Epithelial cell of prostate (primary cell): ENCODE data around the gene KRT72.
"Not testable (repeated sequence)": the region's sequence is repeated elsewhere in the genome, so short reads cannot be mapped to it uniquely, and the experiment has no call there.

Experiments used
- DNase-seq: peaks from one replicate; pipeline ENCODE4 v3.0.0-alpha.2; 2011; ENCODE audit warnings: low read depth, low spot score
- H3K27ac ChIP-seq: fragments of 450-650 bp; 2 replicates; pipeline ENCODE4 v1.5.1; 2017; ENCODE audit warnings: mild to moderate bottlenecking

Gene KRT72

GRCh38 chr12:52608826-52609630 lies 7.8 kb upstream of the KRT72 start:
- no peak for DNase-seq

GRCh38 chr12:52608161-52608560 lies 6.9 kb upstream of the KRT72 start:
- no peak for DNase-seq
- H3K27ac ChIP-seq = no peak overlapping the region

More at GRCh38 chr12:52608826-52609630, 7.8 kb upstream of the KRT72 start:
- H3K27ac ChIP-seq = no peak overlapping the region

- DNase-seq = no peak
Measured at GRCh38 chr12:52607314-52607713, 6.1 kb upstream of the KRT72 start.

GRCh38 chr12:52606581-52607218 lies 5.4 kb upstream of the KRT72 start:
- DNase-seq = no peak
- no peak overlapping the region for H3K27ac ChIP-seq

More at GRCh38 chr12:52607314-52607713, 6.1 kb upstream of the KRT72 start:
- H3K27ac ChIP-seq = no peak overlapping the region

- no peak overlapping the region for H3K27ac ChIP-seq
- DNase-seq = no peak
Measured at GRCh38 chr12:52606096-52606495, 4.8 kb upstream of the KRT72 start.

GRCh38 chr12:52605542-52605941 lies 4.3 kb upstream of the KRT72 start:
- DNase-seq = no peak
- H3K27ac ChIP-seq = no peak overlapping the region

GRCh38 chr12:52604859-52605258 lies 3.6 kb upstream of the KRT72 start:
- H3K27ac ChIP-seq = no peak overlapping the region
- no peak for DNase-seq

- H3K27ac ChIP-seq = no peak overlapping the region
- DNase-seq = no peak
Measured at GRCh38 chr12:52603314-52603713, 2.1 kb upstream of the KRT72 start.

- H3K27ac ChIP-seq = no peak overlapping the region
- DNase-seq = no peak
Measured at GRCh38 chr12:52602552-52602951, 1.3 kb upstream of the KRT72 start.

- H3K27ac ChIP-seq = no peak overlapping the region
- no peak for DNase-seq
Measured at GRCh38 chr12:52601671-52602070, 408 bp upstream of the KRT72 start.

GRCh38 chr12:52600475-52600874 lies 788 bp downstream of the KRT72 start:
- H3K27ac ChIP-seq = no peak overlapping the region
- no peak for DNase-seq

- no peak overlapping the region for H3K27ac ChIP-seq
- DNase-seq = no peak
Measured at GRCh38 chr12:52600071-52600470, 1.2 kb downstream of the KRT72 start.

GRCh38 chr12:52598966-52599365 lies 2.3 kb downstream of the KRT72 start:
- H3K27ac ChIP-seq = no peak overlapping the region
- no peak for DNase-seq

GRCh38 chr12:52594237-52594636 lies 7.0 kb downstream of the KRT72 start:
- not testable (repeated sequence) for H3K27ac ChIP-seq, DNase-seq

GRCh38 chr12:52591521-52591920 lies 9.7 kb downstream of the KRT72 start:
- no peak overlapping the region for H3K27ac ChIP-seq
- no peak for DNase-seq

- no peak overlapping the region for H3K27ac ChIP-seq
- DNase-seq = no peak
Measured at GRCh38 chr12:52590021-52590420, 11.2 kb downstream of the KRT72 start.

- DNase-seq = no peak
- no peak overlapping the region for H3K27ac ChIP-seq
Measured at GRCh38 chr12:52587563-52587962, 13.7 kb downstream of the KRT72 start.

GRCh38 chr12:52585946-52586345 lies 15.3 kb downstream of the KRT72 start:
- no peak overlapping the region for H3K27ac ChIP-seq
- no peak for DNase-seq

- DNase-seq = no peak
- no peak overlapping the region for H3K27ac ChIP-seq
Measured at GRCh38 chr12:52585066-52585465, 16.2 kb downstream of the KRT72 start.

GRCh38 chr12:52584156-52584682 lies 17.0 kb downstream of the KRT72 start:
- no peak overlapping the region for H3K27ac ChIP-seq
- DNase-seq = no peak

GRCh38 chr12:52582971-52583456 lies 18.2 kb downstream of the KRT72 start:
- peak; percentile 87 for DNase-seq

More at GRCh38 chr12:52582971-52583456, 18.2 kb downstream of the KRT72 start:
- peak overlapping the region; percentile 76 for H3K27ac ChIP-seq
